Mucosa of stomach (tissue), 1 donor: ENCODE results near the gene OR6K2.

Source experiments
- H3K27me3 ChIP-seq: one replicate; pipeline ENCODE4 v1.7.0; 2013; ENCODE audit warnings: mild to moderate bottlenecking, low read length; ENCODE audit not compliant: control insufficient read depth, insufficient read depth
- H3K36me3 ChIP-seq: one replicate; pipeline ENCODE4 v1.7.0; 2013; ENCODE audit warnings: low read length; ENCODE audit not compliant: control insufficient read depth, insufficient read depth
- H3K4me1 ChIP-seq: one replicate; pipeline ENCODE4 v1.7.0; 2013; ENCODE audit warnings: mild to moderate bottlenecking, low read length; ENCODE audit not compliant: control insufficient read depth, insufficient read depth
- H3K4me3 ChIP-seq: one replicate; pipeline ENCODE4 v1.7.0; 2013; ENCODE audit warnings: low read length
- H3K9ac ChIP-seq: one replicate; pipeline ENCODE4 v1.7.0; 2013; ENCODE audit warnings: mild to moderate bottlenecking, low read length, moderate library complexity
- H3K9me3 ChIP-seq: one replicate; pipeline ENCODE4 v1.7.0; 2013; ENCODE audit warnings: mild to moderate bottlenecking, low read length, moderate library complexity; ENCODE audit not compliant: control insufficient read depth
- donor health status: Pancreatic carcinoma.

Gene OR6K2

GRCh38 chr1:158700552-158700951, at the start of gene OR6K2:
TSS of gene OR6K2 (minus strand) at chr1:158700652. CDS start at chr1:158700652, 0 bp downstream.
- Histone ChIP-seq H3K4me3 (no peak within 1 kb of the TSS), H3K9me3 (no peaks in the 10 kb centered on the region), H3K9ac (no peak within 1 kb of the TSS), H3K27me3 (no peaks in the 10 kb centered on the region), H3K36me3 (no peaks in the 10 kb centered on the region), H3K4me1 (no peaks in the 10 kb centered on the region)

- Histone ChIP-seq H3K4me3 (no peak overlapping the region), H3K9ac (no peak overlapping the region), H3K27me3 (no peaks in the 10 kb centered on the region), H3K4me1 (no peaks in the 10 kb centered on the region), H3K36me3 (no peaks in the 10 kb centered on the region), H3K9me3 (no peaks in the 10 kb centered on the region)
Observed at GRCh38 chr1:158735848-158736247, 35.4 kb upstream of the OR6K2 start.

GRCh38 chr1:158732524-158732923, 32.1 kb upstream of the OR6K2 start:
- Histone ChIP-seq H3K4me1 (no peaks in the 10 kb centered on the region), H3K4me3 (no peak overlapping the region), H3K36me3 (no peaks in the 10 kb centered on the region), H3K9me3 (no peaks in the 10 kb centered on the region), H3K27me3 (no peaks in the 10 kb centered on the region), H3K9ac (no peak overlapping the region)

- Histone ChIP-seq H3K4me1 (no peaks in the 10 kb centered on the region), H3K9me3 (no peaks in the 10 kb centered on the region), H3K27me3 (no peaks in the 10 kb centered on the region), H3K4me3 (no peak overlapping the region), H3K36me3 (no peaks in the 10 kb centered on the region), H3K9ac (no peak overlapping the region)
Observed at GRCh38 chr1:158731707-158732106, 31.3 kb upstream of the OR6K2 start.

- Histone ChIP-seq H3K9ac (no peak overlapping the region), H3K27me3 (no peaks in the 10 kb centered on the region), H3K9me3 (no peaks in the 10 kb centered on the region), H3K4me1 (no peaks in the 10 kb centered on the region), H3K4me3 (no peak overlapping the region), H3K36me3 (no peaks in the 10 kb centered on the region)
Observed at GRCh38 chr1:158730453-158730852, 30.0 kb upstream of the OR6K2 start.

GRCh38 chr1:158728510-158729225, 28.2 kb upstream of the OR6K2 start:
- Histone ChIP-seq H3K4me3 (no peak overlapping the region), H3K4me1 (no peaks in the 10 kb centered on the region), H3K9ac (no peak overlapping the region), H3K9me3 (no peaks in the 10 kb centered on the region), H3K36me3 (no peaks in the 10 kb centered on the region), H3K27me3 (no peaks in the 10 kb centered on the region)

GRCh38 chr1:158724442-158724841, 24.0 kb upstream of the OR6K2 start:
- Histone ChIP-seq H3K36me3 (no peaks in the 10 kb centered on the region), H3K27me3 (no peaks in the 10 kb centered on the region), H3K4me1 (no peaks in the 10 kb centered on the region), H3K9me3 (no peaks in the 10 kb centered on the region), H3K9ac (no peak overlapping the region), H3K4me3 (no peak overlapping the region)

GRCh38 chr1:158720620-158721019, 20.2 kb upstream of the OR6K2 start, which contains the start of gene OR6K3:
TSS of gene OR6K3 (minus strand) at chr1:158720720. CDS start at chr1:158718115, 2,605 bp downstream.
- no peaks in the 10 kb centered on the region for H3K27me3 ChIP-seq
- H3K9ac ChIP-seq = no peak within 1 kb of the TSS
- no peaks in the 10 kb centered on the region for H3K36me3 ChIP-seq
- H3K4me3 ChIP-seq = no peak within 1 kb of the TSS
- H3K9me3 ChIP-seq = no peaks in the 10 kb centered on the region
- H3K4me1 ChIP-seq = no peaks in the 10 kb centered on the region

GRCh38 chr1:158719664-158720063, 19.2 kb upstream of the OR6K2 start:
- Histone ChIP-seq H3K4me1 (no peaks in the 10 kb centered on the region), H3K9ac (no peak overlapping the region), H3K9me3 (no peaks in the 10 kb centered on the region), H3K4me3 (no peak overlapping the region), H3K36me3 (no peaks in the 10 kb centered on the region), H3K27me3 (no peaks in the 10 kb centered on the region)

GRCh38 chr1:158717344-158717743, 16.9 kb upstream of the OR6K2 start:
- Histone ChIP-seq H3K36me3 (no peaks in the 10 kb centered on the region), H3K9ac (no peak overlapping the region), H3K9me3 (no peaks in the 10 kb centered on the region), H3K4me1 (no peaks in the 10 kb centered on the region), H3K27me3 (no peaks in the 10 kb centered on the region), H3K4me3 (no peak overlapping the region)

- Histone ChIP-seq H3K4me1 (no peaks in the 10 kb centered on the region), H3K9ac (no peak overlapping the region), H3K36me3 (no peaks in the 10 kb centered on the region), H3K9me3 (no peaks in the 10 kb centered on the region), H3K4me3 (no peak overlapping the region), H3K27me3 (no peaks in the 10 kb centered on the region)
Observed at GRCh38 chr1:158716335-158716734, 15.9 kb upstream of the OR6K2 start.

- Histone ChIP-seq H3K27me3 (no peaks in the 10 kb centered on the region), H3K36me3 (no peaks in the 10 kb centered on the region), H3K4me1 (no peaks in the 10 kb centered on the region), H3K4me3 (no peak overlapping the region), H3K9ac (no peak overlapping the region), H3K9me3 (no peaks in the 10 kb centered on the region)
Observed at GRCh38 chr1:158714754-158715153, 14.3 kb upstream of the OR6K2 start.

GRCh38 chr1:158711098-158711497, 10.6 kb upstream of the OR6K2 start:
- H3K9ac ChIP-seq = no peak overlapping the region
- no peaks in the 10 kb centered on the region for H3K36me3 ChIP-seq
- H3K4me3 ChIP-seq = no peak overlapping the region
- no peaks in the 10 kb centered on the region for H3K9me3 ChIP-seq
- no peaks in the 10 kb centered on the region for H3K4me1 ChIP-seq
- no peaks in the 10 kb centered on the region for H3K27me3 ChIP-seq
